Effector memory CD4-positive, alpha-beta T cell (primary cell): ENCODE data around the gene HERPUD2.
A peak's percentile ranks its signal among the peaks of the same experiment; 100 is the strongest.

Experiments
- DNase-seq, 3 donors: peaks; one replicate each; pipeline ENCODE4 v3.0.0-alpha.2; 2020
- H3K27ac ChIP-seq: 2 replicates; pipeline ENCODE4 v1.7.0; 2013; ENCODE audit warnings: mild to moderate bottlenecking, low read length, moderate library complexity; ENCODE audit not compliant: insufficient read depth, poor library complexity, severe bottlenecking
- H3K27me3 ChIP-seq: replicated peaks from 2 replicates; pipeline ENCODE4 v1.7.0; 2013; ENCODE audit warnings: mild to moderate bottlenecking, low read length; ENCODE audit not compliant: insufficient read depth, control insufficient read depth, poor library complexity, severe bottlenecking
- H3K36me3 ChIP-seq: 2 replicates; pipeline ENCODE4 v1.7.0; 2013; ENCODE audit warnings: mild to moderate bottlenecking, low read length, moderate library complexity; ENCODE audit not compliant: control insufficient read depth, insufficient read depth
- H3K4me1 ChIP-seq: 2 replicates; pipeline ENCODE4 v1.7.0; 2013; ENCODE audit warnings: low read length, mild to moderate bottlenecking; ENCODE audit not compliant: control insufficient read depth, insufficient read depth, poor library complexity, severe bottlenecking
- H3K4me3 ChIP-seq: 2 replicates; pipeline ENCODE4 v1.7.0; 2013; ENCODE audit warnings: low read length, low read depth, mild to moderate bottlenecking; ENCODE audit not compliant: insufficient read depth, poor library complexity, severe bottlenecking
- H3K9me3 ChIP-seq: 2 replicates; pipeline ENCODE4 v1.7.0; 2013; ENCODE audit warnings: mild to moderate bottlenecking, low read length, moderate library complexity; ENCODE audit not compliant: control insufficient read depth

HERPUD2 gene

DNA sequence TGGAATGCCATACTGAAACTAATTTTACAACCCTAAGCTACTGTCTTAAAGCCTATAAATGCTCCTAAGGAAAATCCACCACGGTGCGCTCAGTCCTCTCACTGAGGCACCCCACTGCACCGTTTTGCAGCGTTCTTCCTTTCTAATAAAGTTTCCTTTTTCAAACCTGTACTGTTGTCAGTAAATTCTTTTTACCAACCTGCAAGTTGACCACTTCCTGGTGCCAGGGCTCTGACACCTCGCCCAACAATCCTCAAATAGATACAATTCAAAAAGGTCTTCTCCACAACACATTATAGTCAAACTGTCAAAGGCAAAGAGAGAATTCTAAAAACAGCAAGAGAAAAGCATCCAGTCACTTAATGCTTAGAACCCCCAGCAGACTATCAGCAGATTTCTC lies 42.8 kb downstream of the HERPUD2 start:
- Histone ChIP-seq H3K27ac (no peak overlapping the region), H3K4me3 (no peak overlapping the region), H3K4me1 (peaks cover 5% of the 10 kb centered on the region), H3K9me3 (no peaks in the 10 kb centered on the region), H3K27me3 (no peaks in the 10 kb centered on the region), H3K36me3 (peaks cover 7% of the 10 kb centered on the region)
- DNase-seq = no peak

DNA sequence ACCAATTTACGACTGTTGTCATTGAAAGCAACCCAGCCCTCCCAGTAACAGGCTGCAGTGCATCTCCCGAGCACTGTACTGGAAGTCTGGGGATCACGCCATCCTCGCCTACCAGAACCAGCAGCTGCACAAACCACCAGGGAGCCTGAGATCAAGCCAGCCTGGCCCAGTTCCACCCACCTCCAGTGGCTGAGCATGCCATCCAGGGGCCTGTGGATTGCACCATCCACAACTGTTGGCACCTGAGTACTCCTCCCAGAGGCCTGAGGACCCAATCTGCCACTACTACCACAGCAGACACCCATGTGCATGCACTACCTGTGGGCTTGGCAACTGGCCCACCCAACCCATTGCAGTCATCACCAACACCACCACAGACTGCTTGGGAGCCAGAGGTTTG lies 44.2 kb downstream of the HERPUD2 start:
- Histone ChIP-seq H3K27me3 (no peaks in the 10 kb centered on the region), H3K4me3 (no peak overlapping the region), H3K36me3 (peaks cover 7% of the 10 kb centered on the region), H3K27ac (no peak overlapping the region), H3K9me3 (no peaks in the 10 kb centered on the region), H3K4me1 (peaks cover 11% of the 10 kb centered on the region)
- DNase-seq = no peak

DNA sequence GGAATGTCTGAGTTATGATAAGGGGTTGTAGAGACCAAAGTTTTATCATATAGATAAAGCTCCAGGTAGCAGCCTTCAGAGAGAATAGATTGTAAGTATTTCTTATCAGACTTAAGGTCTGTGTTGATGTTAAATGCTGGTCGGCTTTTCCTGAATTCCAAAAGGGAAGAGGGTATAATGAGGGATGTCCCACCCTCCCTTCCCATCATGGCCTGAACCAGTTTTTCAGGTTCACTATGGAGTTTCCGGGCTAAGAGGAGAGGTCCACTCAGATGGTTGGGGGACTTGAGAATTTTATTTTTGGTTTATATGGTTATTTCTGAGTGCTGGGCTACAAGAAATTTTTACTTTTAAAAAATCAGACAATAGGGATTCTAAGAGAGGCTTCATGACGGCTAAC lies 45.2 kb downstream of the HERPUD2 start:
- H3K4me1 ChIP-seq = peaks cover 20% of the 10 kb centered on the region
- peaks cover 7% of the 10 kb centered on the region for H3K36me3 ChIP-seq
- no peaks in the 10 kb centered on the region for H3K27me3 ChIP-seq

DNA sequence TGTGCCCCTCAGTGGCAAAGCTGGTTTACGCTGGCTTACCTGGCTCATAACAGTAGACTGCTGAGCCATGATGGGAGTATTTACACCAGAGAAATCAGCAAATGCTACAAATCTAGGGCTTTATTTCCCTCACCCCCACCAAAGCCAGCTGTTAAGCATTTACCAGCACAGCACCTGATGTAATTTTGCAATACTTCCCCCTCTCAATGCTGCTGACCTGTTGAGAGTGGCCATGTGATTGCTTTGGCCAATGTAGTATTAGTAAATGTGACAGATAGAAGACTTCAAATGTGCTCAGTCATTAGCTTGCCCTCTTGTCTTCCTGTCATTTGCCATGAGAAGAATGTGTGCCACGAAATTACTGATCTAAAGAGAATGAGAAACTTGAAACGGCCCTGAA lies 46.6 kb downstream of the HERPUD2 start:
- no peaks in the 10 kb centered on the region for H3K27me3 ChIP-seq
- no peak for DNase-seq
- no peak overlapping the region for H3K4me3 ChIP-seq
- H3K36me3 ChIP-seq = peaks cover 7% of the 10 kb centered on the region
- H3K9me3 ChIP-seq = no peaks in the 10 kb centered on the region
- peaks cover 20% of the 10 kb centered on the region for H3K4me1 ChIP-seq
- H3K27ac ChIP-seq = no peak overlapping the region

More for the DNA sequence above, 45.2 kb downstream of the HERPUD2 start:
- H3K27ac ChIP-seq = no peak overlapping the region
- DNase-seq = no peak
- no peak overlapping the region for H3K4me3 ChIP-seq
- no peaks in the 10 kb centered on the region for H3K9me3 ChIP-seq

- no peak for DNase-seq
- H3K27ac ChIP-seq = no peak overlapping the region
- H3K4me1 ChIP-seq = peaks cover 20% of the 10 kb centered on the region
- no peak overlapping the region for H3K4me3 ChIP-seq
- H3K27me3 ChIP-seq = no peaks in the 10 kb centered on the region
- H3K9me3 ChIP-seq = no peaks in the 10 kb centered on the region
- H3K36me3 ChIP-seq = peaks cover 7% of the 10 kb centered on the region
Observed at GRCh38 chr7:35647171-35647574, 47.8 kb downstream of the HERPUD2 start.

GRCh38 chr7:35646289-35647023 lies 48.5 kb downstream of the HERPUD2 start:
- Histone ChIP-seq H3K27me3 (no peaks in the 10 kb centered on the region), H3K9me3 (no peaks in the 10 kb centered on the region), H3K36me3 (peaks cover 7% of the 10 kb centered on the region), H3K4me1 (peaks cover 20% of the 10 kb centered on the region), H3K27ac (no peak overlapping the region), H3K4me3 (no peak overlapping the region)
- no peak for DNase-seq

DNA sequence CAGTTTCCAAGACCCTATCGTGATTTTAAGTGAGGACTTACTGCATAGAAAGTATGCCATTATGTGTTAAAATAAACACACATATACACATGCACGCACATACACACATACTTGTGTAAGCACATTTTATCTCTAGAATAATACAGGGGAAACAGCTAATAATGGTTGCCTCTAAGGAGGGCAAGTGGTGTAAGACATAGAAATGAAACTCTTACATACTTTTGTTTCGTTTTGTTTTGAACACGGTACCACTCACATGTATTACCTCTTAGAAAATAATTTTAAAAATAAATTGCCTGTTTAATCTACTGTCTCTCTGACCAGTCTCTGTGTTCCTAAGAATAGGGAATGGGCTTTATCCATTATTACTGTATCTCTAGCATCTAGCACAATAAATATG lies 49.2 kb downstream of the HERPUD2 start:
- no peak overlapping the region for H3K4me3 ChIP-seq

DNA sequence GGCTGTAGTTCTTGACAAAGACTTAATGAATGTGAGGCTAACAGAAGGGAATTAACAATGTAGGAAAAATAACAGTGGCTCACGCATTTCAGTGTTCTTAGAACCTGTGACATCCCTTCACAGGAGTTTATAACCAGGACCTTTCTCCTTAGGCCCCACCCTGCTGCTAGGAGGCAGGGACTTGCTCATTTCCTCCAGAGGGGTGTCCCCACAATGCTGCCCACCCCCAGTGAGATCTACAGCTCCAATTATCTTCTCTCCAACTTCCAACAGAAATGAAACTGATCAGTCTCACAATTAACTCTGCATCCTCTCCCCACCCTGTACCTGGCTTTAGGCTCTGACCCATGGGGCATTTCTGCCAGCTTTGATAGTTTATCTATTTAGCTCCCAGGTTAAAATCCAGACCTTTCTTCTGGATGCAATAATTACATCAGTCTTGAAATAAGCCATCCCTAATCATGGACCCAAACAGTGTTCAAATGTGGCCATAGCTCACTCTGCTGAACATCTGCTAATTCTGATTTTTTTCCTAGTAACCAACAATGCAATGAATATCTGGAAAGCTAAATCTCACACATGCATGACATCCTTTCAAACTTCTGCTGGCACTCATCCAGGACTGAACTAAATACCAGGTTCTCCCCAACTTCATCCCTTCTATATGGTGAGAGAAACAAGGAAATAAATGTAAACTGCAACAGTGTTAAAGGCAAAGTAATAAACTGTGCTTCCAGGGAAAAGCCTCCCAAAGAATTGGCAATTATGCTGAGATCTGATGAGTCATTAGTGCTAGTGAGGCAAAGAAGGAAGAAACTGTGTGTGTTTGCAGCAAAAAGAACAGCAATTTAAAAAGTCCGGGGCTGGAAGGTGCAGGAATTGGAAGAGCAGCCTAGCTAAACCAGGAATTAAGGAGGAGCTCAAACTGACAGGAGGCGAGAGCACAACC lies 64.6 kb downstream of the HERPUD2 start:
- no peak for DNase-seq
- Histone ChIP-seq H3K4me3 (no peak overlapping the region), H3K4me1 (no peaks in the 10 kb centered on the region), H3K36me3 (peaks cover 41% of the 10 kb centered on the region), H3K27ac (no peak overlapping the region), H3K9me3 (no peaks in the 10 kb centered on the region), H3K27me3 (no peaks in the 10 kb centered on the region)

More for the DNA sequence above, 49.2 kb downstream of the HERPUD2 start:
- Histone ChIP-seq H3K9me3 (no peaks in the 10 kb centered on the region), H3K4me1 (peaks cover 20% of the 10 kb centered on the region), H3K27me3 (no peaks in the 10 kb centered on the region), H3K36me3 (peaks cover 7% of the 10 kb centered on the region), H3K27ac (no peak overlapping the region)
- no peak for DNase-seq

DNA sequence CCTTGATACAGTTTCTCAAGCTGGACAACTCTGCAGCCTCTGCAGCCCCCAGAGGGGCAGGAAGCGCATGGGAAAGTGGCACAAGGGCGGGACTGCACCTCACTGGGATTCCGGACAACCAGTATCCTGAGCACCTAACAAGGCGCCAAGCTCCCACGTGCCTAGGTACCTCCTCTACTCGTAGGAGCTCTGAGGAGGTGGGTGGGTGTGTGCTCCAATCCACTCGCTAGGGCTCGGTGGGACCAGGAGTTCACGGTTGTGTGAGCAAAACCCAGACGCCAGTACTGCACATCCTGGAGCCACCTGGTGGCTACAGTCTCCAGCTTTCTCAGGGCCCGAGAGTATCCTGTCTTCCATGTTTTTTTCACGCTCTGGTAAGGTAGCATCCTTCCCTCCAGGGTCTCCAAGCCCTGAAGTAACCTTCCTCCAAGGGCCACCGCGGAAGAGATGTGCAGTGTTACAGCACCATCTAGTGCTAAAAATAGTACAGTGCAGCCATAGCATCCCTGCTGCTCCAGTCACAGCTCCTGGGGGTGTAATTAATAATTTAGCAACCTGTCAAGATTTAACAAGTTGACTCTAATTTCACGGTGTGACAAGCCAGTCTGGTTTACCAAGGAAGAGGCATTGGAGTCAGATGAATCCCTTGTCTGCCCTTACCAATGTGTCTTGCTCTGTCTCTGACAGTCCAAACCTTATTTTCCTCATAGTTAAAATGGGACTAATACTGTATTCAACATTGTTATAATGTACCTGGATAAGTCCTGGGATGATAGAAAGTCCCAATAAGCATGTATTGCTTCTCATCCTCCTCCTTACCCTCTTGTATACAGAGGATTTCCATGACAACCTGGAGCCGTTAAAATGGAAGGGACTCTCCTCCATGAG lies 70.4 kb downstream of the HERPUD2 start:
- Histone ChIP-seq H3K4me1 (no peaks in the 10 kb centered on the region), H3K36me3 (peaks cover 2% of the 10 kb centered on the region)

More for the DNA sequence above, 70.4 kb downstream of the HERPUD2 start:
- H3K4me3 ChIP-seq = no peak overlapping the region
- peak in 1 of 3 donors; percentile 21 for DNase-seq
- H3K9me3 ChIP-seq = no peaks in the 10 kb centered on the region
- H3K27me3 ChIP-seq = no peaks in the 10 kb centered on the region
- H3K27ac ChIP-seq = no peak overlapping the region
